Measurements from ENCODE around the gene PLBD2.

PLBD2 gene

GRCh38 chr12:113317122-113317521, 41.3 kb upstream of the PLBD2 start:
- Histone ChIP-seq H3K27ac (no peak overlapping the region), H3K27me3 (ENCODE audit: insufficient read depth, low read depth, severe bottlenecking) (no peaks in the 10 kb centered on the region), H3K4me3 (ENCODE audit: low read depth, low read length) (no peak overlapping the region), H3K36me3 (no peaks in the 10 kb centered on the region; the same call in 1 of the 2 replicates), H3K9me3 (ENCODE audit: severe bottlenecking) (no peaks in the 10 kb centered on the region)
- no peak for DNase-seq
- no peak for TF ChIP-seq CTCF (IDR thresholded peaks at IDR 0.05; ENCODE audit: low read depth, low read length)

DNA sequence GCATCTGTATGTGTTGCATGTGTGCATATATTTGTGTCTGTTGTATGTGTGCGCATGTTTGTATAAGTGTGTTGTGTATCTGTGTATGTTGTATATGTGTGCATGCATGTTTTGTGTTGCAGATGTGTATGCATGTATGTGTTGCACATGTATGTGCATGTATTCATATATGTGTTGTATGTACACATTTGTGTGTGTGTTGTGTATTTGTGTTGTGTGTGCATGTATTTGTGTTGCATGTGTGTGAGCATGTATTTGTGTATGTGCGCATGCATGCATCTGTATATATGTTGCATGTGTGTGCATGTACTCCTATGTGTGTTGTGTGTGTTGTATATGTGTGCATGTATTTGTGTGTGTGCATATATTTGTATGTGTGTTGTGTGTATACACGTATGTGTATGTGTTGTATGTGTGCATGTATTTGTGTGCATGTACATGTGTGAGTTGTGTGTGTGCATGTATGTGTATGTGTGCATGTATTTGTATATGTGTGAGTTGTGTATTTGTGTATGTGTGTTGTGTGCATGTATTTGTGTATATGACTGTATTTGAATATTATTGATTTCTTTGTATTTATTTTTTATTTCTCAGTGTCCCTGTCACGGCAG, 40.2 kb upstream of the PLBD2 start:
- no peaks in the 10 kb centered on the region; the same call in 1 of the 2 replicates for H3K36me3 ChIP-seq
- TF ChIP-seq CTCF (IDR thresholded peaks at IDR 0.05; ENCODE audit: low read depth, low read length): no peak
- no peaks in the 10 kb centered on the region for H3K27me3 ChIP-seq (ENCODE audit: insufficient read depth, low read depth, severe bottlenecking)
- no peaks in the 10 kb centered on the region for H3K9me3 ChIP-seq (ENCODE audit: severe bottlenecking)
- no peak overlapping the region for H3K27ac ChIP-seq
- no peak overlapping the region for H3K4me3 ChIP-seq (ENCODE audit: low read depth, low read length)
- DNase-seq: no peak

GRCh38 chr12:113318900-113319628, 39.3 kb upstream of the PLBD2 start:
- no peak for DNase-seq
- TF ChIP-seq CTCF (IDR thresholded peaks at IDR 0.05; ENCODE audit: low read depth, low read length): no peak
- H3K36me3 ChIP-seq: no peaks in the 10 kb centered on the region; the same call in 1 of the 2 replicates
- no peak overlapping the region for H3K4me3 ChIP-seq (ENCODE audit: low read depth, low read length)
- no peak overlapping the region for H3K27ac ChIP-seq
- H3K27me3 ChIP-seq (ENCODE audit: insufficient read depth, low read depth, severe bottlenecking): no peaks in the 10 kb centered on the region
- H3K9me3 ChIP-seq (ENCODE audit: severe bottlenecking): no peaks in the 10 kb centered on the region

DNA sequence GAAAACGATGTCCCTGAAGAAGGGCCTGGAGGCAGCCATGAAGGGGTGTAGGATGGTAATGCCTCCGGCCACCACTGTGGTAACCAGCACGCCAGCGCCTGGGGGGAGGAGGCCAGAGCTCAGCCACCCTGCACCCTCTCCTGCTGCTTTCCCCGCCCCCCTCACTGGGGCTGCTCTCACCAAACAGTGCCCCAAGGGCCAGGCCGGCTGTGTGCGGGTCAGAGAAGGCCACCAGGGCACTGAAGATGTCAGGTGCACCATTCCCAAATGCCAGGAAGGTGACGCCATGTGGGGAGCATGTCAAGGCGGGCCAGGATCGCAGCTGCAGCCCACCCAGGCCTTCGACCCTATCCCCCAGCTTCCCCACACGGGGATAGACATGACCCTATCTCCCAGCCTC, 38.0 kb upstream of the PLBD2 start:
- no peaks in the 10 kb centered on the region; the same call in 1 of the 2 replicates for H3K36me3 ChIP-seq
- no peak for TF ChIP-seq CTCF (IDR thresholded peaks at IDR 0.05; ENCODE audit: low read depth, low read length)
- no peaks in the 10 kb centered on the region for H3K9me3 ChIP-seq (ENCODE audit: severe bottlenecking)
- H3K27ac ChIP-seq: no peak overlapping the region
- no peaks in the 10 kb centered on the region for H3K27me3 ChIP-seq (ENCODE audit: insufficient read depth, low read depth, severe bottlenecking)
- DNase-seq: no peak
- H3K4me3 ChIP-seq (ENCODE audit: low read depth, low read length): no peak overlapping the region

DNA sequence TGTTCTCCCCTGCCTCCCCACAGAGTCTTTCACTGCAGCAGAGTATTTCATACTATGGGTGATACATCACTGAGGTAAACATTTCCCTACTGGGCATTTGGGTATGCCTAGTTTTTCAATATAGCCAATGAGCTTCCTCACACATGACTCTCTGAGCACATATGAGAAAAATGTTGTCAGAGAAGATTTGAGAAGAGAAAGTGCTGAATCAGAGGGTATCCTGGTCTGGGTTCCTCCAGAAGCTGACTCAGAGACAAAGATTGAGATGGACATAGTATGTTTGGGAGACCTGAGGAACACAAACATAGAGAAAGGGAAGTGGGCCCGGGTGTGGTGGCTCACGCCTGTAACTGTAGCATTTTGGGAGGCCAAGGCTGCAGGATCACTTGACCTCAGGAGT, 36.0 kb upstream of the PLBD2 start:
- H3K36me3 ChIP-seq: no peaks in the 10 kb centered on the region; the same call in 1 of the 2 replicates
- TF ChIP-seq CTCF (IDR thresholded peaks at IDR 0.05; ENCODE audit: low read depth, low read length): no peak
- no peak for DNase-seq
- no peak overlapping the region for H3K27ac ChIP-seq
- H3K9me3 ChIP-seq (ENCODE audit: severe bottlenecking): no peaks in the 10 kb centered on the region
- no peak overlapping the region for H3K4me3 ChIP-seq (ENCODE audit: low read depth, low read length)
- H3K27me3 ChIP-seq (ENCODE audit: insufficient read depth, low read depth, severe bottlenecking): no peaks in the 10 kb centered on the region

Measured in WERI-Rb-1 (cell line).